DND-41 (cell line): ENCODE data around the gene CCDC169.

Experiments used
- EZH2 ChIP-seq: IDR thresholded peaks from 3 replicates; pipeline ENCODE4 v1.6.1; 2012; ENCODE audit warnings: borderline replicate concordance, low read depth, mild to moderate bottlenecking, moderate library complexity, low read length, inconsistent platforms; ENCODE audit not compliant: severe bottlenecking
- TF ChIP-seq, protein P1 (sequence below): IDR thresholded peaks from 2 replicates; pipeline ENCODE4 v1.5.1; 2012; ENCODE audit warnings: borderline replicate concordance, low read length, moderate library complexity, mild to moderate bottlenecking; ENCODE audit not compliant: poor library complexity, severe bottlenecking; ENCODE audit errors: extremely low read depth

DNA sequence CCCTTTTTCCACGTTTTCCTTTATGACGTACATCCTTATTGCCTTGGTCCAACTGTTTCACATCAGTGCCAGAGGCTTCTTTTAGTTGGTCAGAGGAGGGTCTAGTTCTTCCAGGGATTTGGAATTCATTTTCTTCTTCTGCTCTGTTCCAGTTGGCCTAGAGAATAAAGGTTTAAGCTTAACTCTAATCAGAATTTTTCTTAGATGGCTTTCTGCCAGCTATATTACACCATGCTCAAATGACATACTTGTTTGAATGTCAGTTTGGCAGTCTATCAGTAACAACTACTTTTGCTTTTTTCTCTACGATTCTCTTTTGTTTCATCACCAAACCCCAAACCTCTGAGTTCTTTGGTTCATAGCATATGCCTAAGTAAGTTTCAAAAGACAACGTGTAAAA, 31.7 kb upstream of the CCDC169 start:
- TF ChIP-seq, protein P1, sequence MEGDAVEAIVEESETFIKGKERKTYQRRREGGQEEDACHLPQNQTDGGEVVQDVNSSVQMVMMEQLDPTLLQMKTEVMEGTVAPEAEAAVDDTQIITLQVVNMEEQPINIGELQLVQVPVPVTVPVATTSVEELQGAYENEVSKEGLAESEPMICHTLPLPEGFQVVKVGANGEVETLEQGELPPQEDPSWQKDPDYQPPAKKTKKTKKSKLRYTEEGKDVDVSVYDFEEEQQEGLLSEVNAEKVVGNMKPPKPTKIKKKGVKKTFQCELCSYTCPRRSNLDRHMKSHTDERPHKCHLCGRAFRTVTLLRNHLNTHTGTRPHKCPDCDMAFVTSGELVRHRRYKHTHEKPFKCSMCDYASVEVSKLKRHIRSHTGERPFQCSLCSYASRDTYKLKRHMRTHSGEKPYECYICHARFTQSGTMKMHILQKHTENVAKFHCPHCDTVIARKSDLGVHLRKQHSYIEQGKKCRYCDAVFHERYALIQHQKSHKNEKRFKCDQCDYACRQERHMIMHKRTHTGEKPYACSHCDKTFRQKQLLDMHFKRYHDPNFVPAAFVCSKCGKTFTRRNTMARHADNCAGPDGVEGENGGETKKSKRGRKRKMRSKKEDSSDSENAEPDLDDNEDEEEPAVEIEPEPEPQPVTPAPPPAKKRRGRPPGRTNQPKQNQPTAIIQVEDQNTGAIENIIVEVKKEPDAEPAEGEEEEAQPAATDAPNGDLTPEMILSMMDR, result no peak
- TF ChIP-seq EZH2, result no peak
